HepG2 (cell line): ENCODE data around the gene ZNF527. TPM values are rescaled to one million over a fixed set of nuclear protein-coding genes. Genes with fewer than 3 reads are reported as not detected.

Experiments used
- AKAP8 ChIP-seq: sonication (generic); formaldehyde crosslinking; IDR thresholded peaks from 2 replicates; pipeline ENCODE4 v1.5.1; 2020; ENCODE audit warnings: mild to moderate bottlenecking, missing genetic modification reagents
- FOXA3 ChIP-seq: IDR thresholded peaks from 2 replicates; pipeline ENCODE4 v1.6.1; 2016; ENCODE audit warnings: missing genetic modification reagents, missing compliant biosample characterization
- FOXK2 ChIP-seq: fragments of 450-650 bp; IDR thresholded peaks from 2 replicates; pipeline ENCODE4 v1.6.1; 2016
- LRRFIP1 ChIP-seq: sonication (generic); formaldehyde crosslinking; conservative IDR thresholded peaks from 2 replicates; pipeline ENCODE4 v1.4.0; 2020; ENCODE audit warnings: missing genetic modification reagents
- MAF1 ChIP-seq: sonication (generic); formaldehyde crosslinking; IDR thresholded peaks from 2 replicates; pipeline ENCODE4 v1.5.0; 2020; ENCODE audit warnings: missing genetic modification reagents, borderline replicate concordance
- MTF1 ChIP-seq: sonication (generic); formaldehyde crosslinking; IDR thresholded peaks from 2 replicates; pipeline ENCODE4 v1.5.0; 2020; ENCODE audit warnings: missing genetic modification reagents
- MXI1 ChIP-seq: IDR thresholded peaks from 3 replicates; pipeline ENCODE4 v1.6.1; 2012; ENCODE audit warnings: low read depth, low read length, inconsistent platforms, borderline replicate concordance
- NR2F1 ChIP-seq, 2 experiments: fragments of 450-650 bp in 1 of 2; formaldehyde crosslinking in 1 of 2; IDR thresholded peaks; 2 replicates each; pipeline versions ENCODE4 v1.5.0 to v1.6.1; 2016 to 2020; ENCODE audit warnings: mild to moderate bottlenecking in 1 of 2, missing compliant biosample characterization in 1 of 2, missing genetic modification reagents in 1 of 2, moderate library complexity in 1 of 2
- PATZ1 ChIP-seq: sonication (generic); formaldehyde crosslinking; IDR thresholded peaks from 2 replicates; pipeline ENCODE4 v1.4.0; 2020; ENCODE audit warnings: missing genetic modification reagents
- RARA ChIP-seq: IDR thresholded peaks from 2 replicates; pipeline ENCODE4 v1.6.1; 2016; ENCODE audit warnings: missing genetic modification reagents, missing compliant biosample characterization
- SMAD3 ChIP-seq: sonication (generic); formaldehyde crosslinking; IDR thresholded peaks from 2 replicates; pipeline ENCODE4 v1.4.0; 2020; ENCODE audit warnings: missing genetic modification reagents
- STAG1 ChIP-seq: sonication (generic); formaldehyde crosslinking; IDR thresholded peaks from 2 replicates; pipeline ENCODE4 v1.4.0; 2020; ENCODE audit warnings: missing genetic modification reagents
- YEATS2 ChIP-seq: sonication (generic); formaldehyde crosslinking; IDR thresholded peaks from 2 replicates; pipeline ENCODE4 v1.4.0; 2020; ENCODE audit warnings: missing genetic modification reagents, borderline replicate concordance
- ZBTB7A ChIP-seq: sonication (generic); formaldehyde crosslinking; IDR thresholded peaks from 2 replicates; pipeline ENCODE4 v1.8.0; 2022; ENCODE audit warnings: mild to moderate bottlenecking, missing genetic modification reagents
- ZNF205 ChIP-seq: IDR thresholded peaks from 2 replicates; pipeline ENCODE4 v1.6.1; 2018; ENCODE audit warnings: missing biosample characterization, missing genetic modification reagents
- ZNF24 ChIP-seq: fragments of 450-650 bp; IDR thresholded peaks from 2 replicates; pipeline ENCODE4 v1.6.1; 2017; ENCODE audit warnings: antibody characterized with exemption, mild to moderate bottlenecking
- ZNF274 ChIP-seq: sonication (generic); formaldehyde crosslinking; IDR thresholded peaks from 2 replicates; pipeline ENCODE4 v1.5.1; 2020; ENCODE audit warnings: mild to moderate bottlenecking, missing genetic modification reagents
- ZNF280D ChIP-seq: sonication (generic); formaldehyde crosslinking; IDR thresholded peaks from 2 replicates; pipeline ENCODE4 v1.5.1; 2020; ENCODE audit warnings: mild to moderate bottlenecking, missing genetic modification reagents
- ZNF879 ChIP-seq: sonication (generic); formaldehyde crosslinking; IDR thresholded peaks from 2 replicates; pipeline ENCODE4 v1.8.1; 2023; ENCODE audit warnings: missing genetic modification reagents
- polyA plus RNA-seq, 8 experiments: library from polyadenylated mRNA; depleted of rRNA in 3 of 8; stranded (reverse) in 7 of 8; unstranded in 1 of 8; fragments of >200 nt; fragmentation: Illumina TruSeq in 4 of 8; extraction: Trizol in 4 of 8; gene quantifications; 2 replicates each; pipeline versions ENCODE4 v1.2.1 to v1.2.3, GENCODE V29; 2011 to 2016; ENCODE audit warnings: low read depth in 4 of 8, missing spikeins in 1 of 8, mixed read lengths in 1 of 8; ENCODE audit not compliant: insufficient read depth in 1 of 8
- total RNA-seq, 5 experiments: library from RNA; depleted of rRNA; stranded (reverse); fragments of >200 nt; fragmentation: Illumina TruSeq; extraction: Trizol; gene quantifications; 2 replicates each; pipeline ENCODE4 v1.2.3, GENCODE V29; 2016; ENCODE audit warnings: low read depth in 1 of 5

ZNF527 gene
- total and polyA plus RNA-seq, 2 of the 13 experiments (the other 11 are each of a cell fraction or from before 2014, with no cell fraction given) = 1.0 to 3.5 TPM

- 0 out of 2 replicates have a peak, but pooled peaks have one; percentile 34 for TF ChIP-seq SMAD3 (CRISPR knock-in tag)
- peak in 1 of 2 experiments; percentile 47; a peak in 2 of 4 replicates for TF ChIP-seq NR2F1 (CRISPR knock-in tag; IDR thresholded peaks at IDR 0.05)
- peak; percentile 70; the same call in 1 of the 2 replicates for TF ChIP-seq ZNF274
- TF ChIP-seq MXI1 = peak; percentile 82; the same call in 2 of the 3 replicates
- no peak for TF ChIP-seq ZBTB7A (CRISPR knock-in tag)
- no peak for TF ChIP-seq FOXK2
- peak; percentile 9; the same call in 1 of the 2 replicates for TF ChIP-seq STAG1 (CRISPR knock-in tag)
- peak; percentile 30; the same call in 1 of the 2 replicates for TF ChIP-seq ZNF205 (CRISPR knock-in tag)
- TF ChIP-seq ZNF280D (CRISPR knock-in tag) = no peak
- no peak for TF ChIP-seq LRRFIP1 (CRISPR knock-in tag)
- peak; percentile 50 for TF ChIP-seq FOXA3 (CRISPR knock-in tag)
- TF ChIP-seq ZNF879 (CRISPR knock-in tag) = no peak
- no peak for TF ChIP-seq ZNF24
- TF ChIP-seq MTF1 (CRISPR knock-in tag) = 0 out of 2 replicates have a peak, but pooled peaks have one; percentile 81
- TF ChIP-seq AKAP8 (CRISPR knock-in tag) = no peak
- TF ChIP-seq RARA (CRISPR knock-in tag) = peak; percentile 26; the same call in 1 of the 2 replicates
- peak; percentile 90 for TF ChIP-seq YEATS2 (CRISPR knock-in tag)
- peak; percentile 88; the same call in 1 of the 2 replicates for TF ChIP-seq MAF1 (CRISPR knock-in tag)
- TF ChIP-seq PATZ1 (CRISPR knock-in tag) = peak; percentile 43
Observed at GRCh38 chr19:37370880-37371661, at the start of gene ZNF527 (continued).
